GM19372 (cell line): ENCODE results near the gene BUD23.
"Not testable (repeated sequence)": the region's sequence is repeated elsewhere in the genome, so short reads cannot be mapped to it uniquely, and the experiment has no call there.

Experiments
- ATAC-seq: cut with Tn5 transposase; IDR thresholded peaks from one replicate; pipeline ENCODE4 v1.9.1; 2021; ENCODE audit warnings: mild to moderate bottlenecking, low read depth, moderate library complexity; ENCODE audit not compliant: unreplicated experiment

Gene BUD23, protein sequence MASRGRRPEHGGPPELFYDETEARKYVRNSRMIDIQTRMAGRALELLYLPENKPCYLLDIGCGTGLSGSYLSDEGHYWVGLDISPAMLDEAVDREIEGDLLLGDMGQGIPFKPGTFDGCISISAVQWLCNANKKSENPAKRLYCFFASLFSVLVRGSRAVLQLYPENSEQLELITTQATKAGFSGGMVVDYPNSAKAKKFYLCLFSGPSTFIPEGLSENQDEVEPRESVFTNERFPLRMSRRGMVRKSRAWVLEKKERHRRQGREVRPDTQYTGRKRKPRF

DNA sequence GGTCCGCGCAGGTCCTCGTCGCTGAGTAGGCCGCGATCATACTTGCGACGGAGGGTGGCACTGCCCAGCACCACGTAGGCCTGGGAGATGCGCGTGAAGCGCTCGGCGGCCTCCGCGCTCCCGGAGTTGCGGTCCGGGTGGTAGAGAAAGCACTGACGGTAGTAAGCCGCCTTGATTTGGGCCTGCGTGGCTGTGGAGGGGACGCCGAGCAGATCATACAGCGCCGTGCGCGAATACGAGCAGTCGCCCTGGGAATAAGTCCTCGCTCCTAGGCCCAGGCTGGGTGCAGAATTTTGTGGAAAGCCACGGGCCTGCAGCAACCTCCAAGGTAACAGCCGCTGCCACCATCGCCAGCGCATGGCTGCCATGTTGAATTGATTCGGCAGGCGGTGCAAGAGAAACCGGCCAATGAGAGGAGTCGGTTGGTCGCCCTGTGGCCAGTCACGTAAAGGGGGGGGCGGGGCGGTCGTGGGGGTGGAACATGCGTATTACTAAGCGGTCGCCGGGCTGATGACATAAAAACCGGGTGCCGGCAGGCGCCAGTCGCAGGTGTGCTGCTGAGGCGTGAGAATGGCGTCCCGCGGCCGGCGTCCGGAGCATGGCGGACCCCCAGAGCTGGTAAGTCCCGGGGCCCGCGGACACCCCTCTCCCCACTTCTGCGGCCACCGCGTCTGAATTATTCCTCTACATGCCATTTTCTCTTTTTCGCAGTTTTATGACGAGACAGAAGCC is at the start of gene BUD23, which contains the start of gene DNAJC30:
TSS of gene BUD23 (plus strand) at position 542 of the 732 bp plus-strand sequence. CDS start at position 571, 29 bp downstream.
TSS of gene DNAJC30 (minus strand) at position 398 of the 732 bp plus-strand sequence. CDS start at position 368, 30 bp downstream.
- ATAC-seq = peak; percentile 92

DNA sequence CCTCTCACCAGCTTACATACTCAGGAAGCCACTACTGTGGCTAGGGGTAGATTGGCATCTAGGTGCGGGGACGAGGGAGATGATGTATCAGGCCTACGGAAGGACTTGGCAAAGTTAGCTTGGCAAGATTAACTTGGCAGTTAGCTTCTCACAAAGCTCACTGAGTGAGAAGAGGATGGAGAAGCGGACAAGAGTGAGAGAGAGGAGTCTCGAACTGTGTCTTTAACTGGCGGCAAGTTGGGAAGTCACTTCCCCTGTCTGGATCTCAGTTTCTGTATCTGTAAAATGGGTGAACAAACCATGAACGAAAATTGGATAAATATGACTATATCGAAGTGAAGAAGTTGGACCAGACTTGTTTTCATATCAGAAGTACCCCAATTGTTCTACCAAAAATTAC is 49.6 kb upstream of the BUD23 start:
- ATAC-seq = no peak

DNA sequence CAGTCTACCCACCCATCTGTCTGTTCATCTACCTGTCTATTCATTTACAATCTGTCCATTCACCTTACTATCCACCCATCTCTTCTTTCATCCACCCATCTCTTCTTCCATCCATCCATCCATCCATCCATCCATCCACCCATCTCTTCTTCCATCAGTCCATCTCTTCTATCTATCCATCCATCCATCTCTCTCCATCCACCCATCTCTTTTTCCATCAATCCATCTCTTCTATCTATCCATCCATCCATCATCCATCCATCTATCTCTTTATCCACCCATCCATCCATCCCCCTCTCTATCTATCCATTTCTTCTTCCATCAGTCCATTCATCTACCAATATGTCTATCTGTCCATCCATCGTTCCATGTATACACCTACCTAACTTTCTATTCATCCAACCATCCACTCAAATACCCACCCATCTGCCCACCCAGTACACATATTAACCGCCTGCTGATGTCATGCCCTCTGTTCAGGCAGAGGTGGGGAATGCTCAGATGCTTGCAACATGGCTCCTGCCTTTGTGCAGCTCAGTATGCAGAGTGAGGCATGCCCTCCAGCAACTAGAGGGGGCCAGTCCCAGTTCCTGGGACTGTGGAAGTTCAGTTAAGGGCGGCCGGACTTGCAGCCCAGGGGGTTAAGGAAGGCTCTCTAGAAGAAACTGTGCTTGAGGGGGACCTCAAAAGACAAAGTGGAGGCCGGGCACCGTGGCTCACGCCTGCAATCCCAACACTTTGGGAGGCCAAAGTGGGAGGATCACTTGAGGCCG is 47.8 kb upstream of the BUD23 start:
- ATAC-seq = no peak

DNA sequence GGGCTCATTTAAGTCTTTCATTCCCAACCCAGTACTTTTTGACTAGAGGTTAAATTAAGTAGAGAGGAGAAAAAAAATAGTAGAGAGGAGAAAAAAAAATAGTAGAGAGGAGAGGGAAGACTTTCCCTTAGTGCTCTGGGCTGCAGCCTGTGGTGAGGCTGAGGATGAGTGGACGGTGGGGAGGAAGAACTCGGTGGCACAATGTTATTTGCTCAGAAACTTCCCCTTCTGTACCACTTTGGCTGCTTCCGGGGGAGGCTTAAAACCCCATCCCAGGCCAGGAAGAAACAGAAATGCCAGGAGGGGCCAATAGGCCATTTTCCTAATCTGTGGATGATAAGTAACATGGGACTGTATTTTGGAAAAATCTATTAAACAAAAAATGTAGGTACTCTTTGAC is 44.5 kb upstream of the BUD23 start:
- ATAC-seq = no peak

DNA sequence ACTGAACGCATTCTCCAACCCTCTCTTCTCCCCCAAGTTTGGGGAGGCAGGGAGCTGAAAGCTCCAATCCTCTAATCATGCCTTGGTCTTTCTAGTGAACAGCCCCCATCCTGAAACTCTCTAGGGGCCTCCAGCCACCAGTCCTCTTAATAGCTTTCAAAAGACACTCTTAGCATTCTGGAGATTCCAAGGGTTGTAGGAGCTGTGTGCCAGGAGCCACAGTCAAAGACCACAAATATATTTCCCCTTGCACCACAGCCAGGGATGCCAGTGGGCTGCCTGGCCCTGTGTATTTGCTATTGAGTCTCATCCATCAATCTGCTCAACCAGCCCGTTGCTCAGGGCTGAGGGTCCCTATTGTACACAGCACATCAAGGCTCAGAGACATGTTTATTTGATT is 40.6 kb upstream of the BUD23 start:
- ATAC-seq = no peak

DNA sequence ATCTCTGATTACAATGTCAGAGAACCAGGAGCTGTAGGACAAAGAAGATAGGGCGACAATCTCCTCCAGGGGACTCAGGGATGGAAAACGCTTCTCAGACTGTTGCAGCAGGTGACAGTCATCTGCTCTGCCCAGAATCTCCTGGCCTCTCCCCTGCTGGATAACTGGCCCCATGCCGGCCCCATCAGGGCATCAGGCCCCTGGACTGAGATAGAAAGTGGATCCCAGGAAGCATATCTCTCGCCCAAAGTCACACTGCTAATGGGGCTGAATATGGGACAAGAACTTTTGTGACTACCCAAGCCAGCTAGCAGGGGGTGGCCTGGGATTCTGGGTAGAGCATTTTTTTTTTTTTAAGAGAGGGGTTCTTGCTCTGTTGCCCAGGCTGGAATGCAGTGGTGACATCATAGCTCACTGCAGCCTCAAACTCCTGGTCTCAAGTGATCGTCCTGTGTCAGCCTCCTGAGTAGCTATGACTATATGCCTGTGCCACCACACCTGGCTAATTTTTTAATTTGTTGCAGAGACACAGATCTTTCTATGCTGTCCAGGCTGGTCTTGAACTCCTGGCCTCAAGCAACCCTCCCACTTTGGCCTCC is 38.6 kb upstream of the BUD23 start:
- no peak for ATAC-seq

DNA sequence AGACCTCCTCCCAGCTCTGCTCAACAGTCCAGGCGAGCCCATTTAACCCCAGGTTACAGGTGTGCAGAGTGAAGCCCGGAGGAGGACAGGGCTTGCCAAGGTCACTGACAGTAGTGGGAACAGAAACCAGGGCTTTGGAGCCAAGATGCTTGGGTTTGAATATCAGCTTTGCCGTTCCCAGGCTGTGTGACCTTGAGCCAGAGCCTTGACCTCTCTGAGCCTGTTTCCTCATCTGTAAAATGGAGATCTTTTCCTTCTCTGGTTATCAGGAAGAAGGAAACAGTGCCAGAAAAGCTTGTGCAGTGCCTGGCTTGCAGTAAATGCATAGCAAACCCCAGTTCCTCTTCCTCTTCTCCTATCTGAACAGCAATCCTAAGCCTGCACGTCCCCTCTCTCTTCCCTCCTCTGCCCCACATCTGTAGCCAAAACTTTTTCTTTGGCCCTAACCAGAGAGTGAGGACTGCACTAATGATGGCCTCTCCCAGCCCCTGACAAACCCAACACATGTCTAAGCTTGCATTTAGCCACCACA is 37.7 kb upstream of the BUD23 start:
- no peak for ATAC-seq

DNA sequence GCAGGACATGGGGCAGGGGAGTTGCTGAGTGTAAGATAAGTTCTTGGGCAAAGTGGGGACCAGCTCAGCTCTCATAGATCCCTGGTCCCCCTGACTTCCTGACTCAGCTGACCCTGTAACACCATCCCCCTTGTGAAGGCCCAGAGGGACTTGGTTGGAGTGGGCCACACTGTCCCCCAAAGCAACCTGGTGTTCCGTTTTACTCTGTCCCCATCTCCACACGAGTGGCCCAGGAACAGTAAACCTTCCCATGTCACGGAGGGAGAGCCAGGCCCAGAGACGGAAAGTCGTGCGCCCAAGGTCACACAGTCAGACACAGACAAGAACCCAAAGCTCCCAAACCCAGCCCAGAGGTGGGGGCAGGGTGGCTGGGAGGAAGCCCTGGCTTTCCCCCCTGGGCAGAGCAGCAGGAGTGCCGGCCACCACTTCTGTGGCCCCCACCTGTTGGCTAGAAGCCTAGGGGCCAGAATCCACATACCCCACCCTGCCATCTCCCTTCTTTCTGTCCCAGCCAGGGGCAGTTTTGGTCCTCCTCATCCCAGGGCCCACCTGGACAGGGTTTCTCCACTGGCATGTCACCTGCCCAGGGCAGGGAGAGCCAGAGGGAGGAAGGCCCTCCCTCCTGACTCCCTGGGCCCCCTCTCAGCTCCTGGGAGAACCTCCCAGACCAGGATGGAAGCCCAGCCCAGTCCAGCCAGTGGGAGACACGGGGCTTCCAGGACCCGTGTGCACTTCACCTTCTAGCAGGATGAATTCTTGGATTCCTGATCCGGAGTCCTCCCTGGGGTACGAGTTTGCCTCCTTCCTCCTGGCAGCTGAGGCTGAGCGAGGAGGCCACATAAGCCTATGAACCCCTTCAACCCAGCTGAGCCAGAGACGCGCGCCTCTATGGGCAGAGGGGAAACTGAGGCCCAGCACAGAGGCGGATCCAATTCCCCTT is 36.3 kb upstream of the BUD23 start:
- ATAC-seq = no peak

DNA sequence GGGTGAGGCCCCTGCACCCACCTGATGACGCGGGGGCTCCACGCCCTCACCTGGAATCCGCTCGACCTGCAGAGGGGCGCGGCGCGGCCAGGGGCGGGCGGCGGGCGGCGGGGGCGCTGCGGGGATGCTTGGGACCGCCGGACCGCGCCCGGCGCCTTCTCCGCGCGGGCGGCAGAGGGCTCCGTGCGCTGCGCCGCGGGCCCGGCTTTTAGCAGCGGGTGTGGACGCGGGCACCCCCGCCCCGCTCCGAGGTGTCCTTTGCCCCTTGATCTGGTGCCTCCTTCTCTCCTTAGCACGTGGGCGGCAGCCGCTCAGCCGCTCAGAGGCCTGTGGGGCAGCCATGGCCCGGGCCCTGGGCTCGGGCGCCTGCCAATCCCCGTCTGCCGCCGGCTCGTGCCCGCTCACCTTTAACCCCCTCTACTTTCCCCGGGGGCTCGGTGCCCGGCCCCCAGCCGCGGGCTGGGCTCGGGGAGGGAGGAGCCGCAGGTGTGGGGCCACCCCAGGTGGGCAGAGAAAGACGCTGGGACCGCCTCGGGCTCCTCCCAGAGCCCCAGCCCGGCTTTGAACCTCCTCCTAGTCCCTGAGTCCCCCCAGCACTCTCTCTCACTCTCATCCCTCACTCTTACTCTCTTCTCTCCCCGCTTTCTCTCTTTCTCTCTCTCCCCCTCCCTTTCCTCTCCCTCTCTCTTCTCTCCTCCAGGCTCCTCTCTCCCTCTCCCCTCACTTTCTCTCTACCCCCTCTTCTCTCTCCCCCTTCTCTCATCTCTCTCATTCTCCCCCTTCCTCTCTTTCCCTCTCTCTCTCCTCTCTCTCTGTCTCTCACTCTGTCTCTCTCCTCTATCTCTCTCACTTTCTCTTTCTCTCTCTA is 35.4 kb upstream of the BUD23 start:
- no peak for ATAC-seq

DNA sequence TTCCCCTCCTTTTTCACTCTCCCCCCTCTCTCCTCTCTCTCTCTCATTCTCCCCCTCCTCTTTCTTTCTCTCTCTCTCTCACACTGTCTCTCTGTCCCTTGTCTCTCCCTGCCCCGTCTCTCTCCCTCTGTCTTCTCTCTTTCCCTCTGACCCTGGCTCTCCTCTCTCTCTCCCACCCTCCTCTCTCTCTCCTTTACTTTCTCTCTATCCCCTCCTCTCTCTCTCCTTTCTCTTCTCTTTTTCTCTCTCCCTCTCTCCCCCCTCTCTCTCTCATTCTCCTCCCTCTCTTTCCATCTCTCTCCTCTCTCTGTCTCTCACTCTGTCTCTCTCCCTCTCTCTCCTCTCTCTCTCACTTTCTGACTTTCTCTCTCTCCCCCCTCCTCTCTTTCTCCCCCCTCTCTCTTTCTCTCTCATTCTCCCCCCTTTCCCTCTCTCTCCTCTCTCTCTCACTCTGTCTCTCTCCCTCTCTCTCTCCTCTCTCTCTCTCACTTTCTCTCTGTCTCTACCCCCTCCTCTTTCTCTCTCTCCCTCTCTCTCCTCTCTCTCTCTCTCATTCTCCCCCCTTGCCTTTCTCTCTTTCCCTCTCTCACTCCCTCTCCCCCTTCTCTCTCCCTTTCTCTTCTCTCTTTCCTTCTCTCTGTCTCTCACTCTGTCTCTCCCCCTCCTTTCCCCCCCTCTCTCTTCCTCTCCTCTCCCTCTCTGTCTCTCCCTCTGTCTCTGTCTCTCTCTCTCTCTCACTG is 34.6 kb upstream of the BUD23 start:
- ATAC-seq = no peak

DNA sequence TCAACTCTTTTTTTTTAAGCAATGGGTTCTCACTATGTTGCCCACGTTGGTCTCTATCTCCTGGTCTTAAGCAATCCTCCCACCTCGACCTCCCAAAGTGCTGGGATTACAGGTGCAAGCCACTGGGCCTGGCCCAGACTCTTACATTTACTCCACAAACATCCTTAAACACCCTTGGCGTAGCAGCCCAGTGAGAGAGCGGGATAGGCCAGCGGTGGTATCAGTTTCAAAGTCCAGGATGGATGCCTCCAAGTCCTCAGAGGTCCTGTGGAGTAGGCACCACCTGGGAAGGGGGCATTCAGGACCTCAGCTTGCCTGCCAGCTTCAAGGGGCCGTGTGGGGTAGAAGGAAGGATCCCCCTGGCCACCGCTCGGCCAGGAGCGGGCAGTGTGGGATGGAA is 33.8 kb upstream of the BUD23 start:
- ATAC-seq = no peak

DNA sequence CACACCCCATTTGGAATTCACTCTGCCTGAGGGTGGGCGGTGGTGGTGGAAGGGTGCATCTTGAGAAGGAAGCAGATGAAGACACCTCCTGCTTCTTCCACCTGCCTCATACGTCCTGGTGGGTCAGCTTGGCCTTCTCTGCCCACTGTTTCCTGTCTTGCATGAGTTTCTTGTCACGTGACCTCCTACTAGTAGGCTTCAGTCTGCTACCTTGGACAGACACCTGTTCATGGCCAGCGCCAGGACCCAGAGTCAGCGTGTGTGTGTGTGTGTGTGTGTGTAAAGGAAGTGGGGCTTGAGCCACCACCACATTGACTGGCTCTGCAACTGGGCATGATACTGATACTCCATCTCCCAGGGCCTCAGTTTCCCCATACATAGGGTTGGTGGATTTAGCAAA is 32.9 kb upstream of the BUD23 start:
- ATAC-seq = no peak

DNA sequence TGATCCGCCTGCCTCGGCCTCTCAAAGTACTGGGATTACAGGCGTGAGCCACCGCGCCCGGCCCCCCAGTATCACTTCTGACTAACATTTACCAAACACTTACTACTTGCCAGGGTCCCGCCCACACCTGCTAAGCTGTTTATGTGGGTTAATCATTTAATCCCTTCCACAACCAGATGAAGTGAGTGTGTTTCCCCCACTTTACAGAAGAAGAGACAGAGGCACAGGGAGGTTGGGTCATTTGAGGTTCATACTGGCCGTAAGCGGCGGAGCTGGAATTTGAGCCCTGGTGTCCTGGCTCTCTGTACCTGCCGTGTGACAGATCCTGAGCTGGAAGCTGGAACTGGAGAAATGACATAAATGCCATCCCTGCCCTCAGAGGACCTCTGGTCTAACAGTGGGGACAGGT is 30.9 kb upstream of the BUD23 start:
- ATAC-seq = no peak

DNA sequence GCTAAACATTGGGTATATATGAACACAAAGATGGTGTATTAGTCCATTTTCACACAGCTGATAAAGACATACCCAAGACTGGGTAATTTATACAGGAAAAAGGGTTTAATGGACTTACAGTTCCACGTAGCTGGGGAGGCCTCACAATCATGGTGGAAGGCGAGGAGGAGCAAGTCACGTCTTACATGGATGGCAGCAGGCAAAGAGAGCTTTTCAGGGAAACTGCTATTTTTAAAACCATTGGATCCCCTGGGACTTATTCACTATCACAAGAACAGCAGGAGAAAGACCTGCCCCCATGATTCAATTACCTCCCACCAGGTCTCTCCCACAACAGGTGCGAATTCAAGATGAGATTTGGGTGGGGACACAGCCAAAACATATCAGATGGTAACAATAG is 28.1 kb upstream of the BUD23 start:
- not testable (repeated sequence) for ATAC-seq

DNA sequence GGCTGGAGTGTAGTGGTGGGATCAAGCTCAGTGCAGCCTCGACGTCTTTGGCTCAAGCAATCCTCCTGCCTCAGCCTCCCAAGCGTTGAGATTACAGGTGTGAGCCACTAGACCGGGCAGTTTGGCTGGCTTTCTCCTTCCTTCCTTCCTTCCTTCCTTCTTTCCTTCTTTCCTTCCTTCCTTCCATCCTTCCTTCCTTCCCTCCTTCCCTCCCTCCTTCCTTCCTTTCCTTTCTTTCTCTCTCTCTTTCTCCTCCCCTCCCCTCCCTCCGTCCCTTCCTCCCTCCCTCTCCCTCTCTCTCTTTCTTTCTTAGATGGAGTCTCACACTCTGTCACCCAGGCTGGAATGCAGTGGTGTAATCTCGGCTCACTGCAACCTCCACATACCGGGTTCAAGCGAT is 23.4 kb upstream of the BUD23 start:
- ATAC-seq = no peak

DNA sequence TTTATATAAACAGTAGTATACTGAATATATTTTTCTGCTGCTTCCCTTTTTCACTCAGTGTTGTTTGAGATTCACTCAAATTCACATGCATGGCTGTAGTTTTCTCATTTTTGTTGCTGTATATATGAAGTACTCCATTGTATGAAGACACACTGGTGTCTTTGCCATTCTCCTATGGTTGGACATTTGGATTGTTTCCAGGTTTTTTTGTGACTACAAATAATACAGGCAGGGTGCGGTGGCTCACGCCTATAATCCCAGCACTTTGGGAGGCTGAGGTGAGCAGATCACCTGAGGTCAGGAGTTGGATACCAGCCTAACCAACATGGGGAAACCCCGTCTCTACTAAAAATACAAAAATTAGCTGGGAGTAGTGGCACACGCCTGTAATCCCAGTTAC is 22.8 kb upstream of the BUD23 start:
- not testable (repeated sequence) for ATAC-seq

DNA sequence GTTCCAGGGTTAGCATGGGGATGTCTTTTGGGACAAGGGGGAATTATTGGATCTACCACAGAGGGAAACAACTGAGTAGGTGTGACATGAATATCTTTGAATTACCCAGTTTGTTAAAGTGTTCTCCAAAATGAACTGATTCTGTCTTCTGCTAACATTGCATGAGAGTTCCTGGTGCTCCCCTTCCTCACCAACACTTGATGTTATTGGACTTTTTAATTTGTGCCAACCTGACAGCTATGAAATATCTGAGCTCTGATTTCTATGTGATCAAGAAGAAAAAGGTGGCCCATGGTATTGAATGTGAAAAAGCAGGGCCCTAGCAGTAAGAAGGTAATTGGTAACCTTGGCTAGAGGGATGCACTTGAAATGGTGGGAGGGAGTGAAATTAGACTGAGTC is 20.4 kb upstream of the BUD23 start:
- ATAC-seq = no peak
